Muscle of back (tissue), 11 donors: ENCODE measurements around the gene RBM33. TPM values are rescaled to one million over a fixed set of nuclear protein-coding genes. Genes with fewer than 3 reads are reported as not detected.

Experiments used
- DNase-seq, 3 donors: peaks; one replicate each; pipeline versions ENCODE4 v3.0.0 to v3.0.0-alpha.2; 2013
- polyA plus RNA-seq, 10 donors: library from polyadenylated mRNA; unstranded; fragments of 120-200 nt; gene quantifications; one replicate each; pipeline ENCODE4 v1.2.1, GENCODE V29; 2013; ENCODE audit not compliant: insufficient read length in 10 of 10

Gene RBM33
- polyA plus RNA-seq, 10 donors = 19.5 to 33.5 (median 23.7) TPM

GRCh38 chr7:155821851-155822250 lies 177.4 kb downstream of the RBM33 start:
- DNase-seq = no peak

DNA sequence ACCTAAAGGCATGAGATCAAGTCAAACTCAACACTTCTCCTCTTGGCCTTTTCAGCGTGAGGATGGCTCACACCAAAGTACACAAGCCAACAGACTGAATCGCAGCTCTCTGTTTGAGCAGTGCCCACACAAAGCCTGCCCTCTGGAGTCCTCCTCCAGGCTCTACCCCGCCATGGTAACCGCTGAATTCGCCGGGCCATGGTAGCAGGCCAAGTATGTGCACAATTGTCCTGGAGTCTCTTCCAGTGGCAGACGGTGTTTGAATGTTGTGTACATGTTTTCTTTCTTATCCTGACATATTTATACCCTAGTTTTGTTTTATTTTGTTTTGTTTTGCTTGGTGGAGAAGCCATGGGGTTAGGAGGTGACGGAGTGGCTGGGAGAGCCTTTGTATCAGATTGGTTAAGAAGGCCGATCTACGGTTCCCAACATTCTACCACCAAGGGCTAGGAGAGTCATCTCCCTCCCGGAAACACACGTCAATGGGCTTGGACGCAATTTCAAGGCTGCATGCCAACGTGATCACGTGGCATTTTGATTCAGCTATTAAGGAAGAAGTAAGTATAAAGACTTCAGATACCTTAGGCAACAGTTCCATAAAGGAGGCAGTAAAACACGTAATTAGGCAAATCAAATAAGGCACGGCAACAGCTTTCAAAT lies 179.9 kb downstream of the RBM33 start:
- no peak for DNase-seq

GRCh38 chr7:155825336-155825735 lies 180.9 kb downstream of the RBM33 start:
- no peak for DNase-seq

- DNase-seq = no peak
Observed at GRCh38 chr7:155829796-155830470, 185.5 kb downstream of the RBM33 start.

Other genes with a start within 250 kb of the RBM33 start
- 1 to 10 TPM in 8 of 10 donors, under 1 TPM in 2; 0.67 to 2.1 (median 1.4) TPM for gene EN2, start 186.5 kb upstream of the RBM33 start, polyA plus RNA-seq
- gene CNPY1, start 98.1 kb upstream of the RBM33 start, polyA plus RNA-seq = under 1 TPM in 7 of 10 donors, not detected in 3; 0.11 to 0.72 (median 0.29) TPM
- 1 to 10 TPM in 1 of 10 donors, under 1 TPM in 9; 0.04 to 4.6 (median 0.07) TPM for gene SHH, start 167.8 kb downstream of the RBM33 start, polyA plus RNA-seq